ENCODE data around the gene CCDC179. TPM values are rescaled to one million over a fixed set of nuclear protein-coding genes. Genes with fewer than 3 reads are reported as not detected.

CCDC179 gene
- total and polyA plus RNA-seq, 8 donors, result not detected

- Histone ChIP-seq H3K27ac (no peak overlapping the region), H3K36me3 (no peaks in the 10 kb centered on the region), H3K9me3 (no peaks in the 10 kb centered on the region), H3K27me3 (no peaks in the 10 kb centered on the region), H3K4me1 (peaks cover 0 to 11% (median 0%) of the 10 kb centered on the region in 3 donors), H3K4me3 (no peak overlapping the region)
- TF ChIP-seq CTCF (IDR thresholded peaks at IDR 0.05), result no peak
- ATAC-seq, result no peak
- WGBS, 2 donors, result 86 to 88% methylated on average over 3 of the region's 3 CpGs
- DNase-seq, result no peak
- intact Hi-C loops (cut with DNase I), result no loop called here
- no peak for FAIRE-seq
Measured at GRCh38 chr11:22832315-22833015, 27.8 kb downstream of the CCDC179 start.

GRCh38 chr11:22830082-22830414, 30.2 kb downstream of the CCDC179 start:
- Histone ChIP-seq H3K27me3 (no peaks in the 10 kb centered on the region), H3K9me3 (no peaks in the 10 kb centered on the region), H3K4me1 (peaks cover 0 to 11% (median 0%) of the 10 kb centered on the region in 3 donors), H3K4me3 (peak overlapping the region in 2 of 4 donors; percentile 77 to 87), H3K27ac (peak overlapping the region in 2 of 4 donors; percentile 24 to 53), H3K36me3 (peaks cover 0 to 4% (median 0%) of the 10 kb centered on the region in 3 donors)
- 3 to 5% methylated on average over 4 of the region's 4 CpGs for WGBS, 2 donors
- ATAC-seq, result no peak
- DNase-seq, result no peak
- no peak for TF ChIP-seq CTCF (IDR thresholded peaks at IDR 0.05)
- intact Hi-C loops (cut with DNase I), result no loop called here
- FAIRE-seq, result peak; percentile 9

- peak; percentile 97 to 100 (median 99) for DNase-seq
- intact Hi-C loops (cut with DNase I), result no loop called here
- Histone ChIP-seq H3K9me3 (no peaks in the 10 kb centered on the region), H3K27me3 (no peaks in the 10 kb centered on the region), H3K4me3 (peak within 1 kb of the TSS; percentile 61 to 89 (median 82)), H3K4me1 (peaks cover 0 to 11% (median 0%) of the 10 kb centered on the region in 3 donors), H3K36me3 (peaks cover 0 to 4% (median 0%) of the 10 kb centered on the region in 3 donors), H3K27ac (peak within 1 kb of the TSS; percentile 81 to 95 (median 90))
- 1% methylated on average over 79 of the region's 79 CpGs for WGBS, 2 donors
- ATAC-seq, result peak; percentile 95 to 99 (median 96)
- no peak for FAIRE-seq
- TF ChIP-seq CTCF (IDR thresholded peaks at IDR 0.05), result peak; percentile 43 to 65 (median 50)
Measured at GRCh38 chr11:22829231-22830081, 30.8 kb downstream of the CCDC179 start, which contains the start of gene SVIP. SVIP (minus strand) TSS chr11:22829801; CDS start chr11:22829748, 53 bp downstream.

- Histone ChIP-seq H3K9me3 (no peaks in the 10 kb centered on the region), H3K4me1 (peaks cover 0 to 11% (median 0%) of the 10 kb centered on the region in 3 donors), H3K27me3 (no peaks in the 10 kb centered on the region), H3K27ac (no peak overlapping the region), H3K36me3 (peaks cover 0 to 4% (median 0%) of the 10 kb centered on the region in 3 donors), H3K4me3 (peak overlapping the region in 1 of 4 donors; percentile 77)
- DNase-seq (no peak), ATAC-seq (no peak), FAIRE-seq (no peak)
- WGBS, 2 donors, result 30 to 43% methylated on average over 6 of the region's 6 CpGs
- TF ChIP-seq CTCF (IDR thresholded peaks at IDR 0.05), result no peak
- intact Hi-C loops (cut with DNase I), result no loop called here
Measured at GRCh38 chr11:22828373-22828772, 31.9 kb downstream of the CCDC179 start.

All from pancreas (tissue), 10 donors.